CD14-positive monocyte (primary cell): ENCODE measurements around the gene CLASP1. TPM values are rescaled to one million over a fixed set of nuclear protein-coding genes. Genes with fewer than 3 reads are reported as not detected.

Experiments
- DNase-seq, 3 donors: peaks; one replicate each; pipeline ENCODE4 v3.0.0-alpha.2; 2011 to 2022
- H2AFZ ChIP-seq: 2 replicates; pipeline ENCODE4 v1.6.0; 2012; ENCODE audit warnings: mild to moderate bottlenecking, low read depth, low read length, inconsistent platforms; ENCODE audit not compliant: insufficient read depth, poor library complexity, severe bottlenecking
- H3K27ac ChIP-seq, 2 donors: 1 replicate in 1 of 2; 2 replicates in 1 of 2; pipeline ENCODE4 v1.5.1; 2012 to 2013; ENCODE audit warnings: low read length in 2 of 2, control low read depth in 1 of 2, inconsistent platforms in 1 of 2, low read depth in 1 of 2, mild to moderate bottlenecking in 1 of 2
- H3K27me3 ChIP-seq, 2 donors: one replicate each; pipeline versions ENCODE4 v1.6.0 to v1.6.1; 2011 to 2013; ENCODE audit warnings: low read length in 2 of 2; ENCODE audit not compliant: control insufficient read depth in 2 of 2, insufficient read depth in 2 of 2
- H3K36me3 ChIP-seq, 2 donors: replicated peaks in 1 of 2; 1 replicate in 1 of 2; 2 replicates in 1 of 2; pipeline versions ENCODE4 v1.5.1 to v1.6.1; 2012 to 2013; ENCODE audit warnings: low read length in 2 of 2, control low read depth in 1 of 2, inconsistent platforms in 1 of 2, mild to moderate bottlenecking in 1 of 2; ENCODE audit not compliant: insufficient read depth in 2 of 2, control insufficient read depth in 1 of 2
- H3K4me1 ChIP-seq, 2 donors: 1 replicate in 1 of 2; 2 replicates in 1 of 2; pipeline versions ENCODE4 v1.5.1 to v1.6.1; 2012 to 2013; ENCODE audit warnings: low read length in 2 of 2, control low read depth in 1 of 2, inconsistent platforms in 1 of 2, mild to moderate bottlenecking in 1 of 2, moderate library complexity in 1 of 2; ENCODE audit not compliant: insufficient read depth in 2 of 2, control insufficient read depth in 1 of 2
- H3K4me2 ChIP-seq: replicated peaks from 2 replicates; pipeline ENCODE3; 2012; ENCODE audit warnings: low read length, moderate library complexity, mild to moderate bottlenecking; ENCODE audit not compliant: poor library complexity, severe bottlenecking; ENCODE audit errors: extremely low read depth
- H3K4me3 ChIP-seq, 3 experiments: fragments of 200-600 bp in 1 of 3; sonication (generic) in 1 of 3; replicated peaks in 1 of 3; 1 replicate in 2 of 3; 2 replicates in 1 of 3; pipeline ENCODE4 v1.5.1; 2011 to 2013; ENCODE audit warnings: low read length in 3 of 3, mild to moderate bottlenecking in 3 of 3, control low read depth in 2 of 3, low read depth in 2 of 3, inconsistent platforms in 1 of 3, moderate library complexity in 1 of 3
- H3K79me2 ChIP-seq: 2 replicates; pipeline ENCODE4 v1.6.0; 2012; ENCODE audit warnings: mild to moderate bottlenecking, control low read depth, inconsistent platforms, low read length, moderate library complexity; ENCODE audit not compliant: insufficient read depth
- H3K9ac ChIP-seq: 2 replicates; pipeline ENCODE4 v1.6.0; 2017; ENCODE audit warnings: low read length, mild to moderate bottlenecking; ENCODE audit not compliant: insufficient read depth, poor library complexity, severe bottlenecking
- H3K9me3 ChIP-seq, 2 donors: replicated peaks in 1 of 2; 1 replicate in 1 of 2; 2 replicates in 1 of 2; pipeline versions ENCODE4 v1.5.1 to v1.6.1; 2012 to 2013; ENCODE audit warnings: low read length in 2 of 2, control low read depth in 1 of 2; ENCODE audit not compliant: control insufficient read depth in 1 of 2, insufficient read depth in 1 of 2
- H4K20me1 ChIP-seq: 2 replicates; pipeline ENCODE4 v1.6.0; 2012; ENCODE audit warnings: mild to moderate bottlenecking, low read length, control low read depth, moderate library complexity; ENCODE audit not compliant: insufficient read depth
- H3K27ac Mint-ChIP-seq, 7 donors: one replicate each; pipeline ENCODE4 v1.8.0; 2020; ENCODE audit warnings: mild to moderate bottlenecking in 7 of 7, mixed read lengths in 7 of 7, moderate library complexity in 6 of 7, inconsistent platforms in 2 of 7
- H3K27me3 Mint-ChIP-seq, 3 donors: one replicate each; pipeline ENCODE4 v1.8.0; 2021 to 2022; ENCODE audit warnings: low read depth in 3 of 3, mild to moderate bottlenecking in 3 of 3, mixed read lengths in 3 of 3, moderate library complexity in 3 of 3, inconsistent platforms in 1 of 3
- H3K36me3 Mint-ChIP-seq, 2 donors: one replicate each; pipeline ENCODE4 v1.8.0; 2020; ENCODE audit warnings: mixed read lengths in 2 of 2, inconsistent platforms in 1 of 2, mild to moderate bottlenecking in 1 of 2
- H3K4me1 Mint-ChIP-seq: one replicate; pipeline ENCODE4 v1.8.0; 2020; ENCODE audit warnings: mild to moderate bottlenecking, mixed read lengths
- H3K4me3 Mint-ChIP-seq, 2 donors: one replicate each; pipeline ENCODE4 v1.8.0; 2020; ENCODE audit warnings: mild to moderate bottlenecking in 2 of 2, mixed read lengths in 2 of 2, moderate library complexity in 1 of 2
- H3K9me3 Mint-ChIP-seq, 7 donors: one replicate each; pipeline ENCODE4 v1.8.0; 2020 to 2022; ENCODE audit warnings: mixed read lengths in 7 of 7, mild to moderate bottlenecking in 6 of 7, moderate library complexity in 6 of 7, inconsistent platforms in 2 of 7
- CTCF ChIP-seq: fragments of 200-600 bp; IDR thresholded peaks from one replicate; pipeline ENCODE4 v1.8.0; 2022; ENCODE audit warnings: antibody characterized with exemption, mild to moderate bottlenecking
- WGBS: methylation state at CpG from one replicate; pipeline ENCODE4 v1.1.5; 2013; ENCODE audit warnings: missing lambda C conversion rate; ENCODE audit not compliant: insufficient coverage; 5-methylcytosine and 5-hydroxymethylcytosine counted together
- intact Hi-C, 2 donors: fragments of 100-400 bp; cut with micrococcal nuclease; formaldehyde crosslinking; loops; one replicate each; pipeline versions ENCODE4 v1.15.0 to v1.15.1; 2023
- polyA plus RNA-seq, 3 donors: library from polyadenylated mRNA; depleted of rRNA in 1 of 3; unstranded in 2 of 3; stranded (reverse) in 1 of 3; fragments of 300-500 nt in 2 of 3; fragments of >200 nt in 1 of 3; fragmentation: Illumina TruSeq in 2 of 3; gene quantifications; 1 replicate in 2 of 3; 2 replicates in 1 of 3; pipeline ENCODE4 v1.2.3, GENCODE V29; 2012 to 2021

CLASP1 gene
- polyA plus RNA-seq, 3 donors = 4.8 to 8.1 (median 7.6) TPM

DNA sequence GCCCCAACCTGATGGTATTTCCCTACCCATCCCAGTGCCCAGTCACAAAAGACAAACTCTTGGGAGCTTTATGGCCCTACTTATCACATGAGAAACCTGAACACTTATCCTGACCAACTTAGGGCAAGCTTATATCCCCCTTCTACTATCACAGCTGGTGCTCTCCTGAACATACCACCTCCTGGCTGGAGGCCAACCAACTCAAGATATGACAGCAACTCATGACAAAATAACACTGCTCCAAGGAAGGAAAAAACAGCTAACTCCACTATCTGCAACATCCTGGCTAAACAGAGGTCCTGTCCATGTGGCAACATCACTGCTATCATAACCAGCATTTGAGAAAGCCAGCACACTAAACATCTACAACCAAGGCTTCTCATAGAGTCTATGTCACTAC is 20.9 kb upstream of the CLASP1 start:
- peaks cover 49 to 62% of the 10 kb centered on the region in 2 donors for H3K9me3 ChIP-seq
- TF ChIP-seq CTCF = no peak
- no peaks in the 10 kb centered on the region for H3K27me3 ChIP-seq
- no peak overlapping the region for H3K9ac ChIP-seq
- H4K20me1 ChIP-seq = no peaks in the 10 kb centered on the region
- H3K4me3 ChIP-seq = no peak overlapping the region
- no peaks in the 10 kb centered on the region for H3K4me1 ChIP-seq
- H3K27me3 Mint-ChIP-seq = no peaks in the 10 kb centered on the region
- H3K9me3 Mint-ChIP-seq = peaks cover 38 to 79% (median 65%) of the 10 kb centered on the region in 7 donors
- H3K27ac Mint-ChIP-seq = no peak overlapping the region
- H3K4me2 ChIP-seq = no peak overlapping the region
- H3K27ac ChIP-seq = no peak overlapping the region
- intact Hi-C loops = no loop called here
- H3K4me3 Mint-ChIP-seq = no peak overlapping the region
- H3K36me3 ChIP-seq = no peaks in the 10 kb centered on the region
- no peak for DNase-seq
- H3K4me1 Mint-ChIP-seq = no peaks in the 10 kb centered on the region
- peaks cover 2 to 6% of the 10 kb centered on the region in 2 donors for H3K36me3 Mint-ChIP-seq
- no peak overlapping the region for H2AFZ ChIP-seq
- H3K79me2 ChIP-seq = no peaks in the 10 kb centered on the region

GRCh38 chr2:121667618-121668017 is 18.4 kb upstream of the CLASP1 start:
- no peak overlapping the region for H3K27ac Mint-ChIP-seq
- H3K9me3 ChIP-seq = peaks cover 34 to 37% of the 10 kb centered on the region in 2 donors
- WGBS = 86% methylated on average over 1 of the region's 1 CpG
- intact Hi-C loops = no loop called here
- H3K9me3 Mint-ChIP-seq = peaks cover 32 to 53% (median 42%) of the 10 kb centered on the region in 7 donors
- H3K36me3 Mint-ChIP-seq = peaks cover 2 to 6% of the 10 kb centered on the region in 2 donors
- H3K79me2 ChIP-seq = no peaks in the 10 kb centered on the region
- no peaks in the 10 kb centered on the region for H3K27me3 ChIP-seq
- H4K20me1 ChIP-seq = no peaks in the 10 kb centered on the region
- H3K4me3 ChIP-seq = no peak overlapping the region
- H3K9ac ChIP-seq = no peak overlapping the region
- no peaks in the 10 kb centered on the region for H3K4me1 ChIP-seq
- no peak overlapping the region for H3K4me2 ChIP-seq
- no peak overlapping the region for H3K4me3 Mint-ChIP-seq
- no peaks in the 10 kb centered on the region for H3K36me3 ChIP-seq
- H3K27me3 Mint-ChIP-seq = no peaks in the 10 kb centered on the region
- no peak overlapping the region for H2AFZ ChIP-seq
- TF ChIP-seq CTCF = no peak
- no peaks in the 10 kb centered on the region for H3K4me1 Mint-ChIP-seq
- H3K27ac ChIP-seq = no peak overlapping the region
- DNase-seq = no peak
